HepG2 (cell line): ENCODE data around the gene ECHS1. TPM values are rescaled to one million over a fixed set of nuclear protein-coding genes. Genes with fewer than 3 reads are reported as not detected.

Experiments used
- ATAC-seq: fragments of 200-7000 bp; cut with Tn5 transposase; 3 replicates; pipeline ENCODE4 v1.9.1; 2020; ENCODE audit warnings: mild to moderate bottlenecking, moderate library complexity
- BruUV-seq: library from RNA; stranded (reverse); fragments of 400-500 nt; replicated peaks from 2 replicates; lab custom pipeline; 2021; lab: Mats Ljungman, UMichigan
- CTCF ChIA-PET: fragments of 300-600 bp; formaldehyde crosslinking; extraction: SDS; loops from one replicate; lab custom pipeline; 2021; ENCODE audit warnings: low total read pairs, inconsistent platforms, low intra/inter-chr PET ratio; lab: Yijun Ruan, JAX
- POLR2A ChIA-PET: fragments of 350-600 bp; sonication (Branson Sonifier 250); formaldehyde crosslinking; loops from one replicate; lab custom pipeline; 2020; ENCODE audit warnings: antibody characterized with exemption, inconsistent platforms; lab: Yijun Ruan, JAX
- DNase-seq: peaks from one replicate; pipeline ENCODE4 v3.0.0-alpha.2; 2015; ENCODE audit warnings: low spot score
- FAIRE-seq: peaks from 3 replicates; lab custom pipeline; 2011; peaks lifted over from hg19 to GRCh38; lab: Jason Lieb, UNC
- H2AFZ ChIP-seq: one replicate; pipeline ENCODE4 v1.6.1; 2011; ENCODE audit warnings: low read length, inconsistent platforms
- H3K27ac ChIP-seq: fragments of 300-600 bp; 3 replicates; pipeline ENCODE4 v1.8.0; 2011; ENCODE audit warnings: mixed run types, mild to moderate bottlenecking, mixed read lengths, low read length, inconsistent platforms; ENCODE audit not compliant: insufficient read depth; ENCODE audit errors: extremely low read length
- H3K27me3 ChIP-seq, 2 experiments: fragments of 200-600 bp in 1 of 2; 2 replicates in 1 of 2; 3 replicates in 1 of 2; pipeline versions ENCODE4 v1.6.0 to v1.8.0; 2011; ENCODE audit warnings: low read length in 2 of 2, mild to moderate bottlenecking in 2 of 2, moderate library complexity in 2 of 2, inconsistent platforms in 1 of 2; ENCODE audit not compliant: insufficient read depth in 2 of 2, control insufficient read depth in 1 of 2
- H3K36me3 ChIP-seq, 2 experiments: fragments of 200-600 bp in 1 of 2; replicated peaks in 1 of 2; 2 replicates in 1 of 2; 3 replicates in 1 of 2; pipeline versions ENCODE4 v1.5.1 to v1.8.0; 2011; ENCODE audit warnings: low read length in 2 of 2, inconsistent platforms in 1 of 2; ENCODE audit not compliant: insufficient read depth in 2 of 2, control insufficient read depth in 1 of 2
- H3K4me1 ChIP-seq: 2 replicates; pipeline ENCODE4 v1.5.1; 2012; ENCODE audit warnings: low read length, inconsistent platforms; ENCODE audit not compliant: insufficient read depth
- H3K4me2 ChIP-seq: 2 replicates; pipeline ENCODE4 v1.6.0; 2011; ENCODE audit warnings: low read depth, low read length, inconsistent platforms
- H3K4me3 ChIP-seq, 3 experiments: fragments of 200-600 bp in 1 of 3; sonication (generic), shearing (Covaris generic) in 1 of 3; replicated peaks in 1 of 3; 2 replicates each; pipeline ENCODE4 v1.5.1; 2011 to 2016; ENCODE audit warnings: low read length in 3 of 3, inconsistent platforms in 2 of 3, low read depth in 2 of 3, mild to moderate bottlenecking in 2 of 3, control low read depth in 1 of 3, mixed read lengths in 1 of 3; ENCODE audit not compliant: insufficient read depth in 1 of 3
- H3K79me2 ChIP-seq: one replicate; pipeline ENCODE4 v1.6.1; 2011; ENCODE audit warnings: low read length, inconsistent platforms; ENCODE audit not compliant: insufficient read depth
- H3K9ac ChIP-seq: 2 replicates; pipeline ENCODE4 v1.6.0; 2011; ENCODE audit warnings: mild to moderate bottlenecking, low read depth, low read length, inconsistent platforms; ENCODE audit not compliant: insufficient read depth
- H3K9me3 ChIP-seq: 2 replicates; pipeline ENCODE4 v1.5.1; 2012; ENCODE audit warnings: mild to moderate bottlenecking, low read length
- H4K20me1 ChIP-seq: 2 replicates; pipeline ENCODE4 v1.6.0; 2011; ENCODE audit warnings: inconsistent platforms, mild to moderate bottlenecking, low read length, moderate library complexity; ENCODE audit not compliant: insufficient read depth
- ATF7-NPFF ChIP-seq: sonication (generic); formaldehyde crosslinking; IDR thresholded peaks from 2 replicates; pipeline ENCODE4 v1.8.1; 2023; ENCODE audit warnings: mild to moderate bottlenecking, low read depth, missing genetic modification reagents, moderate library complexity
- CBX1 ChIP-seq: IDR thresholded peaks from one replicate; pipeline ENCODE4 v1.6.1; 2016; ENCODE audit warnings: antibody characterized with exemption, low read depth
- CHD2 ChIP-seq: IDR thresholded peaks from 2 replicates; pipeline ENCODE4 v1.6.1; 2011; ENCODE audit warnings: low read depth, low read length, improper control_type of control experiment
- MIER2 ChIP-seq: IDR thresholded peaks from 2 replicates; pipeline ENCODE4 v1.6.1; 2016; ENCODE audit warnings: missing biosample characterization, missing genetic modification reagents
- RAD51 ChIP-seq: fragments of 450-650 bp; IDR thresholded peaks from 2 replicates; pipeline ENCODE4 v1.6.1; 2016; ENCODE audit warnings: borderline replicate concordance
- TAF1 ChIP-seq: sonication (generic); formaldehyde crosslinking; IDR thresholded peaks from 2 replicates; pipeline ENCODE4 v1.4.0; 2020; ENCODE audit warnings: missing genetic modification reagents
- TP53 ChIP-seq: sonication (generic); formaldehyde crosslinking; conservative IDR thresholded peaks from 2 replicates; pipeline ENCODE4 v1.4.0; 2020; ENCODE audit warnings: missing genetic modification reagents
- ZGPAT ChIP-seq: IDR thresholded peaks from 2 replicates; pipeline ENCODE4 v1.6.1; 2016; ENCODE audit warnings: mild to moderate bottlenecking
- ZMAT3 ChIP-seq: sonication (generic); formaldehyde crosslinking; conservative IDR thresholded peaks from 2 replicates; pipeline ENCODE4 v1.7.0; 2021; ENCODE audit warnings: missing genetic modification reagents
- ZNF160 ChIP-seq: sonication (generic); formaldehyde crosslinking; IDR thresholded peaks from 2 replicates; pipeline ENCODE4 v1.8.0; 2022; ENCODE audit warnings: mild to moderate bottlenecking, inconsistent platforms, missing genetic modification reagents
- ZNF329 ChIP-seq: sonication (generic); formaldehyde crosslinking; IDR thresholded peaks from 2 replicates; pipeline ENCODE4 v1.9.0; 2021; ENCODE audit warnings: low read depth, mild to moderate bottlenecking, missing genetic modification reagents
- ZNF44 ChIP-seq: sonication (generic); formaldehyde crosslinking; IDR thresholded peaks from 2 replicates; pipeline ENCODE4 v1.5.1; 2020; ENCODE audit warnings: mild to moderate bottlenecking, missing genetic modification reagents
- ZNF530 ChIP-seq: sonication (generic); formaldehyde crosslinking; IDR thresholded peaks from 2 replicates; pipeline ENCODE4 v1.5.0; 2020; ENCODE audit warnings: low read depth, mild to moderate bottlenecking, missing genetic modification reagents
- ZNF577 ChIP-seq: sonication (generic); formaldehyde crosslinking; IDR thresholded peaks from 2 replicates; pipeline ENCODE4 v1.4.0; 2020; ENCODE audit warnings: mild to moderate bottlenecking, low read depth, missing genetic modification reagents, borderline replicate concordance
- ZNF678 ChIP-seq: sonication (generic); formaldehyde crosslinking; IDR thresholded peaks from 2 replicates; pipeline ENCODE4 v1.4.0; 2020; ENCODE audit warnings: mild to moderate bottlenecking, missing genetic modification reagents
- ZNF720 ChIP-seq: sonication (generic); formaldehyde crosslinking; IDR thresholded peaks from 2 replicates; pipeline ENCODE4 v1.4.0; 2020; ENCODE audit warnings: missing genetic modification reagents
- ZNF792 ChIP-seq: IDR thresholded peaks from 2 replicates; pipeline ENCODE4 v1.6.1; 2016
- WGBS: methylation state at CpG from one replicate; pipeline ENCODE4 v1.1.6; 2017; ENCODE audit warnings: low lambda C conversion rate; 5-methylcytosine and 5-hydroxymethylcytosine counted together
- in situ Hi-C: cut with HindIII; loops from 2 replicates; pipeline ENCODE4 v1.10.0; 2017; ENCODE audit warnings: low pct_unique_long_range_greater_than_20kb; ENCODE audit not compliant: extremely low pct_ligation_motif_present
- intact Hi-C: fragments of 100-400 bp; cut with micrococcal nuclease; formaldehyde crosslinking; loops from one replicate; pipeline ENCODE4 v1.10.0; 2022; ENCODE audit not compliant: unreplicated experiment
- polyA plus RNA-seq, 8 experiments: library from polyadenylated mRNA; depleted of rRNA in 3 of 8; stranded (reverse) in 7 of 8; unstranded in 1 of 8; fragments of >200 nt; fragmentation: Illumina TruSeq in 4 of 8; extraction: Trizol in 4 of 8; gene quantifications; 2 replicates each; pipeline versions ENCODE4 v1.2.1 to v1.2.3, GENCODE V29; 2011 to 2016; ENCODE audit warnings: low read depth in 4 of 8, missing spikeins in 1 of 8, mixed read lengths in 1 of 8; ENCODE audit not compliant: insufficient read depth in 1 of 8
- total RNA-seq, 5 experiments: library from RNA; depleted of rRNA; stranded (reverse); fragments of >200 nt; fragmentation: Illumina TruSeq; extraction: Trizol; gene quantifications; 2 replicates each; pipeline ENCODE4 v1.2.3, GENCODE V29; 2016; ENCODE audit warnings: low read depth in 1 of 5
- TF ChIP-seq, protein P1 (sequence below): sonication (generic); formaldehyde crosslinking; IDR thresholded peaks from 2 replicates; pipeline ENCODE4 v1.4.0; 2020; ENCODE audit warnings: mild to moderate bottlenecking, missing genetic modification reagents, borderline replicate concordance
- TF ChIP-seq, protein P2 (sequence below): sonication (generic); formaldehyde crosslinking; IDR thresholded peaks from 2 replicates; pipeline ENCODE4 v1.4.0; 2020; ENCODE audit warnings: missing genetic modification reagents

ECHS1 gene
- total and polyA plus RNA-seq, 2 of the 13 experiments (the other 11 are each of a cell fraction or from before 2014, with no cell fraction given): 32.7 to 195 TPM

- TF ChIP-seq, protein P1, sequence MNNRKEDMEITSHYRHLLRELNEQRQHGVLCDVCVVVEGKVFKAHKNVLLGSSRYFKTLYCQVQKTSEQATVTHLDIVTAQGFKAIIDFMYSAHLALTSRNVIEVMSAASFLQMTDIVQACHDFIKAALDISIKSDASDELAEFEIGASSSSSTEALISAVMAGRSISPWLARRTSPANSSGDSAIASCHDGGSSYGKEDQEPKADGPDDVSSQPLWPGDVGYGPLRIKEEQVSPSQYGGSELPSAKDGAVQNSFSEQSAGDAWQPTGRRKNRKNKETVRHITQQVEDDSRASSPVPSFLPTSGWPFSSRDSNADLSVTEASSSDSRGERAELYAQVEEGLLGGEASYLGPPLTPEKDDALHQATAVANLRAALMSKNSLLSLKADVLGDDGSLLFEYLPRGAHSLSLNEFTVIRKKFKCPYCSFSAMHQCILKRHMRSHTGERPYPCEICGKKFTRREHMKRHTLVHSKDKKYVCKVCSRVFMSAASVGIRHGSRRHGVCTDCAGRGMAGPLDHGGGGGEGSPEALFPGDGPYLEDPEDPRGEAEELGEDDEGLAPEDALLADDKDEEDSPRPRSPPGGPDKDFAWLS (CRISPR knock-in tag): peak; percentile 74; the same call in 1 of the 2 replicates
- TF ChIP-seq ZNF44 (CRISPR knock-in tag) (no peak), ZNF792 (CRISPR knock-in tag) (no peak)
- TF ChIP-seq, all 625 proteins: peak for 91
Measured at GRCh38 chr10:133359554-133359971, 13.6 kb downstream of the ECHS1 start (continued).

- WGBS: 3% methylated on average over 7 of the region's 11 CpGs
- Histone ChIP-seq H3K27me3 (no peaks in the 10 kb centered on the region), H3K9me3 (no peaks in the 10 kb centered on the region), H4K20me1 (0 out of 2 replicates have a peak, but pooled peaks cover 5% of the 10 kb centered on the region), H3K79me2 (peaks cover 12% of the 10 kb centered on the region), H3K4me2 (peak overlapping the region; percentile 95), H3K9ac (peak overlapping the region; percentile 74), H3K4me3 (peak overlapping the region; percentile 53 to 81 (median 73)), H3K4me1 (peaks cover 38% of the 10 kb centered on the region), H3K36me3 (peaks cover 8 to 30% of the 10 kb centered on the region in 2 experiments; a peak in 4 of 5 replicates), H2AFZ (no peak overlapping the region), H3K27ac (peak overlapping the region; percentile 86)
- ATAC-seq (peak; percentile 9), FAIRE-seq (no peak), DNase-seq (no peak)
- CTCF ChIA-PET: no interaction called here
- in situ Hi-C loops: no loop called here
- intact Hi-C loops: loop anchor here (2.0 kb wide), 1 partner anchor 14 kb away; the partner anchor contains the start of gene ECHS1
- POLR2A ChIA-PET: interaction anchor here (1.1 to 5.8 kb wide), 10 partner anchors 9 to 35 kb away, joined by 3 to 124 read pairs (median 14); partner anchors contain the start of genes ECHS1, MTG1, PAOX and PRAP1
- BruUV-seq: no TSS peak
- TF ChIP-seq TP53 (CRISPR knock-in tag) (no peak), ZNF577 (CRISPR knock-in tag) (no peak), ZNF530 (CRISPR knock-in tag) (no peak), ZNF329 (CRISPR knock-in tag) (no peak), ZMAT3 (0 out of 2 replicates have a peak, but pooled peaks have one; percentile 2), ATF7-NPFF (CRISPR knock-in tag) (no peak), RAD51 (no peak), ZGPAT (CRISPR knock-in tag) (no peak), ZNF160 (CRISPR knock-in tag) (no peak), TAF1 (CRISPR knock-in tag) (peak; percentile 17; the same call in 1 of the 2 replicates), CBX1 (no peak), CHD2 (no peak), ZNF720 (CRISPR knock-in tag) (no peak), MIER2 (CRISPR knock-in tag) (no peak), ZNF678 (CRISPR knock-in tag) (no peak)
- TF ChIP-seq, protein P2, sequence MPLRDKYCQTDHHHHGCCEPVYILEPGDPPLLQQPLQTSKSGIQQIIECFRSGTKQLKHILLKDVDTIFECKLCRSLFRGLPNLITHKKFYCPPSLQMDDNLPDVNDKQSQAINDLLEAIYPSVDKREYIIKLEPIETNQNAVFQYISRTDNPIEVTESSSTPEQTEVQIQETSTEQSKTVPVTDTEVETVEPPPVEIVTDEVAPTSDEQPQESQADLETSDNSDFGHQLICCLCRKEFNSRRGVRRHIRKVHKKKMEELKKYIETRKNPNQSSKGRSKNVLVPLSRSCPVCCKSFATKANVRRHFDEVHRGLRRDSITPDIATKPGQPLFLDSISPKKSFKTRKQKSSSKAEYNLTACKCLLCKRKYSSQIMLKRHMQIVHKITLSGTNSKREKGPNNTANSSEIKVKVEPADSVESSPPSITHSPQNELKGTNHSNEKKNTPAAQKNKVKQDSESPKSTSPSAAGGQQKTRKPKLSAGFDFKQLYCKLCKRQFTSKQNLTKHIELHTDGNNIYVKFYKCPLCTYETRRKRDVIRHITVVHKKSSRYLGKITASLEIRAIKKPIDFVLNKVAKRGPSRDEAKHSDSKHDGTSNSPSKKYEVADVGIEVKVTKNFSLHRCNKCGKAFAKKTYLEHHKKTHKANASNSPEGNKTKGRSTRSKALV (CRISPR knock-in tag): 0 out of 2 replicates have a peak, but pooled peaks have one; percentile 0
Measured at GRCh38 chr10:133358925-133359310, 14.2 kb downstream of the ECHS1 start.
